Panc1 (cell line): ENCODE data around the gene CAMSAP2.

Experiments
- CTCF ChIP-seq: fragments of 450-650 bp; IDR thresholded peaks from 2 replicates; pipeline ENCODE4 v1.5.1; 2017; ENCODE audit warnings: mild to moderate bottlenecking
- POLR2AphosphoS5 ChIP-seq: IDR thresholded peaks from 2 replicates; pipeline ENCODE4 v1.6.1; 2012; ENCODE audit warnings: mild to moderate bottlenecking, low read depth, low read length, moderate library complexity
- REST ChIP-seq, 2 experiments: IDR thresholded peaks; 2 replicates each; pipeline ENCODE4 v1.6.1; 2011 to 2012; ENCODE audit warnings: low read depth in 2 of 2, control low read depth in 1 of 2, low read length in 1 of 2, mild to moderate bottlenecking in 1 of 2, moderate library complexity in 1 of 2; ENCODE audit not compliant: insufficient read depth in 1 of 2
- SIN3A ChIP-seq: IDR thresholded peaks from 2 replicates; pipeline ENCODE4 v1.6.1; 2012; ENCODE audit warnings: low read depth, mild to moderate bottlenecking, low read length, moderate library complexity, borderline replicate concordance; ENCODE audit not compliant: insufficient read depth

- TF ChIP-seq CTCF (no peak), POLR2AphosphoS5 (no peak), REST (IDR thresholded peaks at IDR 0.05; ENCODE audit: insufficient read depth in 1 of 2, low read depth in 2 of 2, low read length in 1 of 2) (no peak), SIN3A (no peak)
These were observed 169.6 kb downstream of the CAMSAP2 start for GRCh38 chr1:200908191-200908868.
